22Rv1 (cell line): ENCODE results near the gene UBASH3A.

ENCODE experiments used
- H3K27ac ChIP-seq: fragments of 450-650 bp; 2 replicates; pipeline ENCODE4 v1.5.1; 2017
- ZFX ChIP-seq: fragments of 450-650 bp; IDR thresholded peaks from 2 replicates; pipeline ENCODE4 v1.6.1; 2017; ENCODE audit warnings: antibody characterized with exemption, borderline replicate concordance
- TF ChIP-seq, protein P1 (sequence below): fragments of 450-650 bp; IDR thresholded peaks from 2 replicates; pipeline ENCODE4 v1.5.1; 2017; ENCODE audit warnings: mild to moderate bottlenecking

Gene UBASH3A

DNA sequence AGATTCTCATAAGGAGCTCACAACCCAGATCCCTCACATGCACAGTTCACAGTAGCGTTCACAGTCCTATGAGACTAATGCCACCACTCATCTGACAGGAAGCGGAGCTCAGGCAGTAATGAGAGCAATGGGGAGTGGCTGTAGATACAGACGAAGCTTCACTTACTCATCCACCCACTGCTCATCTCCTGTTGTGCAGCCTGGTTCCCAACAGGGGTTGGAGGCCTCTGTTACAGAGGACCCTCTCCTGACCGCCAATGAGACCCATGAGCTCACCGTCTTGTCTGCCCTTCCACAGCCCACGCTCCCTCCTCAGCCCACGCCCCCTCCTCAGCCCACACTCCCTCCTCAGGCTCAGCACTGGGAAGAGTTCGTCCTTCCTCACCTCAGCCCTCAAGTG, 52.8 kb downstream of the UBASH3A start:
- H3K27ac ChIP-seq, result no peak overlapping the region
- TF ChIP-seq ZFX, result no peak
- TF ChIP-seq, protein P1, sequence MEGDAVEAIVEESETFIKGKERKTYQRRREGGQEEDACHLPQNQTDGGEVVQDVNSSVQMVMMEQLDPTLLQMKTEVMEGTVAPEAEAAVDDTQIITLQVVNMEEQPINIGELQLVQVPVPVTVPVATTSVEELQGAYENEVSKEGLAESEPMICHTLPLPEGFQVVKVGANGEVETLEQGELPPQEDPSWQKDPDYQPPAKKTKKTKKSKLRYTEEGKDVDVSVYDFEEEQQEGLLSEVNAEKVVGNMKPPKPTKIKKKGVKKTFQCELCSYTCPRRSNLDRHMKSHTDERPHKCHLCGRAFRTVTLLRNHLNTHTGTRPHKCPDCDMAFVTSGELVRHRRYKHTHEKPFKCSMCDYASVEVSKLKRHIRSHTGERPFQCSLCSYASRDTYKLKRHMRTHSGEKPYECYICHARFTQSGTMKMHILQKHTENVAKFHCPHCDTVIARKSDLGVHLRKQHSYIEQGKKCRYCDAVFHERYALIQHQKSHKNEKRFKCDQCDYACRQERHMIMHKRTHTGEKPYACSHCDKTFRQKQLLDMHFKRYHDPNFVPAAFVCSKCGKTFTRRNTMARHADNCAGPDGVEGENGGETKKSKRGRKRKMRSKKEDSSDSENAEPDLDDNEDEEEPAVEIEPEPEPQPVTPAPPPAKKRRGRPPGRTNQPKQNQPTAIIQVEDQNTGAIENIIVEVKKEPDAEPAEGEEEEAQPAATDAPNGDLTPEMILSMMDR, result no peak

DNA sequence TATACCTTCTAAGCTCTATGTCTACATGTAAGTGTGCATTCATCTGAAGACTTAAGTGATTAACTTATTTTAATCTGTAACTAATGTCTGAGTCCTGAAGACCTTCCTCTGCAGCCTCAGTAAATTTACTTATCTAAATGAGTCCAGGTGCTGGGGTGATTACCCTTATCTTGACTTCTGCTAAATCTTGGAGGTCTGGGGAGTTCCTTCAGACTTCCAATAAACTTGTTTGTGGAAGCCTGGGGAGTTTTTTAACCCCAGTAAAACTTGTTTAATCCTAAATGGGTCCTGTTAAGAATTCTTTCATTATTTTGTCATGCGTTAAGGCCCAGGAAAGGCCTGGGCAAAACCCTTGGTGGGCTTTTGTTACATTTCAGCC, 55.4 kb downstream of the UBASH3A start:
- TF ChIP-seq ZFX, result no peak
- TF ChIP-seq, protein P1, result no peak
- H3K27ac ChIP-seq, result no peak overlapping the region

DNA sequence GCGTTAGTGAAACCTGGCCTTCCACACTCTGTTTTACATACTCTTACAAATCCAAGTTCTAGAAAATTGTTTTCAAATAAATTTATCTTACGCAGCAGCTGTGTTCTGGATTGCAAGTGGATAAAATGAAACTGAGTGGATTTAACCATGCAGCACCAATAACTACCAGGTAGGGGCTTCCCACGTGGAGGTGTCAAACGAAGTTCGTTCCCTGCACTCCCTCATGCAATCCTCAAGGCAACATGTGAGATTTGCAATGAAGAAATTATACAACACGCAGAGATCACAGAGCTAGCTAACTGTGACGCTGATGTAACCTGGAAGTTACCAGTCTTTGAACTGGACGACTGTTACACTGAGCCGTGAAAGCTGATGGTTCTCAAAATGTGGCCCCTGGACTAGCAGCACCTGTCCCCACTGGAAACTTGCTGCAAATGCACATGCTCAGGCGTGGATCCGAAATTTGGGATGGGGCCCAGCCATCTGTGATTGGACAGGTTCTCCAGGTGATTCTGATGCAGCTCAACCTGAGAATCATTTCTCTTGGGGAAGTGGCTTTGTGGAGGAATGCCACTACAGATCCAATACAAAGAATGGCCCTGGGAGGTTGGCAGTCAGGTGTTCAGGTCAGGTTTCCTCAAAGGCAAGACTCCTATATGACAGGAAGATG, 56.0 kb downstream of the UBASH3A start:
- no peak overlapping the region for H3K27ac ChIP-seq

DNA sequence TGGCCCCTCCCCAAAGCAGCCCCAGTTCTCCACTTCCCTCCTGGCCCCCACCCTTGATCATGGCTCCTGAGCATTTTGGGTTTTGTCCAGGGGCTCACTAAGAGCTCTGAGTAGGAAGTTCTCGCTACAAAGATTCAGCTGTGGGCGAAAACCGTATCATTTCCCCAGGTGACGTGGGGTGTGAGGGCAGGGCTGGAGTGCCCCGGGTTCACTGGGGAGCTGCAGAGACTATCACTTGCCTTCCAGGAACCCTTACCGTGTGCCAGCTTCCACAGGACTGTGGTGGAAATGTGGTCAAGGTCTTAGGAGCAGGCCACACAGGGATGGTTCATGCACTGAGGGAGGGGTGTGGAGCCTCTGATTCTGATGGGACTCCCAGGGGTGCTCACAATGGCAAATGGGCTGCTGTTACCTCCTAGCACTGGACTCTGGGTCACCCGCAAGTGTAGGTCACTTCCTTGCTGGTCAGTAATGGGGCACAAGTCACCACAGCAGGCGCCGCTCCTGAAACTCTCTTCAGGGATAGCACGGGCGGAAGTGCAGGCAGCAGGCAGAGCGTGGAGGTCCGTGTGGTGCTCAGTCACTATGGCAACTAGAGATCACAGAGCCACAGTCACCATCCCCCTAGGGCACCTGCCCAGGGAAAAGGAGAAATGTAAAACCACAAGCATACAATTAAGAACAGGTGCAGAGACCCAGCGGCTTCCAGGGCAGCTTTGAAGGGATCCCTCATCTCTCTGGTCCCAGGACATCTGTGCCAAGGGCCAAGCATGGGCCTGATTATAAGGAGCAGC, 56.9 kb downstream of the UBASH3A start:
- no peak overlapping the region for H3K27ac ChIP-seq
- TF ChIP-seq, protein P1, result no peak
- TF ChIP-seq ZFX, result no peak

More for the DNA sequence above, 56.0 kb downstream of the UBASH3A start:
- TF ChIP-seq, protein P1, result no peak
- TF ChIP-seq ZFX, result no peak

DNA sequence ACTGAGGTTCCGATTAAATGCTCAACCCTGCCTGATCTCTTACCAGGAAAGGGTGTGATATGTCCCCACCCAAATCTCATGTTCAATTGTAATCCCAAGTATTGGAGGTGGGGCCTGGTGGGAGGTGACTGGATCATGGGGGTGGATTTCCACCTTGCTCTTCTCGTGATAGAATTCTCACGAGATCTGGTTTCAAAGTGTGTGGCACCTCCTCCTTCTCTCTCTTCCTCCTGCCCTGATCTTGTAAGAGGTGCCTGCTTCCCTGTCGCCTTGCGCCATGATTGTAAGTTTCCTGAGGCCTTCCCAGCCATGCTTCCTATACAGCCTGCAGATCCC, 57.5 kb downstream of the UBASH3A start:
- no peak overlapping the region for H3K27ac ChIP-seq
- TF ChIP-seq, protein P1, result no peak
- no peak for TF ChIP-seq ZFX

DNA sequence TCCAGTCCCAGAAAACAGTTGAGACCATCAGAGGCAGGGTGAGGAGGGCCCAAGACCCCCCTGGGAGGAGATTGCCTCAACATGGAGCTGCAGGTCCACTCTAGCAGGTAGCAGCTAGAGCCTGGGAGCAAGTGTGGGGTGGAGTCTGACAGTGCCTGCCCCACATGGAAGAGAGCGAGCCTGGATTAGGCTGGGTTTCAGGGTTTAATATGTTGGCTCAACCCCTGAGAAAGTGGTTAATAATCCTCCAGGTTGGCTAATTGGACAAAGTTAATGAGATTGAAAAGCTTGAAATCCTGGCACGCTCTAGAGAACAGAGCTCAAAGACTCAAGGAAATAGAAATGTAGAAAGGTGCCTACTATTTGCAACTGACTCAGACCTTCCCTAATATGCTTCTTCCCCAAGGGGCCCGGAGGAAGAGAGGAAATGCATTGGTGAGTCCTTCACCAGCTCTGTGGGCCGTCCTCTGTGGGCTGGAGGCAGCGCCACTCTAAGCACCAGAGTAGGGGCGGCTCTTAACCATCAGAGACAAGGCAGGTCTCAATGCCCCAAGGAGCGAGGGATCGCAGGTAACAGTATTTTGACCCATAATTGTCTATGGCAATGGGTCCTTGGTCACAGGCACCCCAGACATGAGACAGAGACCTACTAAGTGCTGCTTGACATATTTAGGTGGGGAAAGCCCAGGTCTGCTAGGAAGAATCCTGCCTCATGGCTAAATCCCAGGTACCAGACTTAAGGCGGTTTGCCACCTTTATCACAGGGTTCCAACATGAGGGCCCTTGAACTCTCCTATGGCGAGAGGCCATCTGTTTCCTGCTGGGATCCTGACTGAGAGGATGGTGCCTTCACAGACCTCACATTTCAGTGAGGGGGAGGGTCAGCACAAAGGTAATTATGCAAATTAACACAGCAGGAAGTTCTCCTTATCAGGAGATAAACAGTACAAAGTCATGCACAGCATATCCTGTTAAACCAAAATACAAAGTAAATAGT, 58.5 kb downstream of the UBASH3A start:
- TF ChIP-seq, protein P1, result no peak
- no peak for TF ChIP-seq ZFX
- H3K27ac ChIP-seq, result no peak overlapping the region
